SK-N-SH treated with all-trans-retinoic acid at 6 μM for 48 hours (cell line): Measurements from ENCODE around the gene SAP30L.

Source experiments
- ATAC-seq: fragments of 200-7000 bp; cut with Tn5 transposase; 3 replicates; pipeline ENCODE4 v1.9.1; 2020; ENCODE audit warnings: mild to moderate bottlenecking, moderate library complexity
- ARNTL ChIP-seq: fragments of 450-650 bp; formaldehyde crosslinking; IDR thresholded peaks from 2 replicates; pipeline ENCODE4 v1.5.0; 2020; ENCODE audit warnings: low read depth, mild to moderate bottlenecking, moderate library complexity, borderline replicate concordance
- ESRRG ChIP-seq: fragments of 250-450 bp; sonication (Bioruptor Pico); IDR thresholded peaks from 2 replicates; pipeline ENCODE4 v1.6.1; 2021; ENCODE audit warnings: mild to moderate bottlenecking
- GLIS3 ChIP-seq: fragments of 250-450 bp; sonication (Bioruptor Pico); IDR thresholded peaks from 2 replicates; pipeline ENCODE4 v1.5.0; 2020; ENCODE audit warnings: mild to moderate bottlenecking, moderate library complexity
- OSR1 ChIP-seq: fragments of 250-450 bp; sonication (Bioruptor Pico); IDR thresholded peaks from 2 replicates; pipeline ENCODE4 v1.8.0; 2022; ENCODE audit warnings: moderate library complexity, mild to moderate bottlenecking, inconsistent platforms
- PPARA ChIP-seq: fragments of 250-450 bp; sonication (Bioruptor Pico); IDR thresholded peaks from 2 replicates; pipeline ENCODE4 v1.5.0; 2020; ENCODE audit warnings: mild to moderate bottlenecking, borderline replicate concordance
- RARB ChIP-seq: fragments of 250-450 bp; sonication (Bioruptor Pico); IDR thresholded peaks from 2 replicates; pipeline ENCODE4 v1.8.0; 2021; ENCODE audit warnings: mild to moderate bottlenecking, moderate library complexity
- SNAI2 ChIP-seq: fragments of 250-450 bp; sonication (Bioruptor Pico); IDR thresholded peaks from 2 replicates; pipeline ENCODE4 v1.5.0; 2020; ENCODE audit warnings: mild to moderate bottlenecking, moderate library complexity
- TOX ChIP-seq: fragments of 250-450 bp; sonication (Bioruptor Pico); IDR thresholded peaks from 2 replicates; pipeline ENCODE4 v1.8.0; 2021; ENCODE audit warnings: mild to moderate bottlenecking, moderate library complexity, borderline replicate concordance
- ZC3H10 ChIP-seq: fragments of 250-450 bp; sonication (Bioruptor Pico); IDR thresholded peaks from 2 replicates; pipeline ENCODE4 v1.5.1; 2021; ENCODE audit warnings: mild to moderate bottlenecking, moderate library complexity
- ZFP3 ChIP-seq: fragments of 250-450 bp; sonication (Bioruptor Pico); IDR thresholded peaks from 2 replicates; pipeline ENCODE4 v1.5.0; 2020; ENCODE audit warnings: mild to moderate bottlenecking, moderate library complexity
- ZFP30 ChIP-seq: fragments of 450-650 bp; formaldehyde crosslinking; IDR thresholded peaks from 2 replicates; pipeline ENCODE4 v1.5.0; 2022; ENCODE audit warnings: mild to moderate bottlenecking, moderate library complexity
- ZNF565 ChIP-seq: fragments of 450-650 bp; formaldehyde crosslinking; conservative IDR thresholded peaks from 2 replicates; pipeline ENCODE4 v1.5.0; 2020; ENCODE audit warnings: low read depth, mild to moderate bottlenecking, moderate library complexity
- ZNF70 ChIP-seq: fragments of 450-650 bp; formaldehyde crosslinking; IDR thresholded peaks from 2 replicates; pipeline ENCODE4 v1.5.0; 2020; ENCODE audit warnings: mild to moderate bottlenecking, moderate library complexity
- TF ChIP-seq, protein P1 (sequence below): fragments of 250-450 bp; sonication (Bioruptor Pico); IDR thresholded peaks from 2 replicates; pipeline ENCODE4 v1.5.1; 2021; ENCODE audit warnings: mild to moderate bottlenecking, moderate library complexity
- TF ChIP-seq, protein P2 (sequence below): fragments of 250-450 bp; sonication (Bioruptor Pico); IDR thresholded peaks from 2 replicates; pipeline ENCODE4 v1.5.0; 2020; ENCODE audit warnings: mild to moderate bottlenecking, moderate library complexity
- TF ChIP-seq, protein P3 (sequence below): fragments of 250-450 bp; sonication (Bioruptor Pico); IDR thresholded peaks from 2 replicates; pipeline ENCODE4 v1.5.1; 2020; ENCODE audit warnings: low read depth, mild to moderate bottlenecking, moderate library complexity
- TF ChIP-seq, protein P4 (sequence below): fragments of 250-450 bp; sonication (Bioruptor Pico); IDR thresholded peaks from 2 replicates; pipeline ENCODE4 v1.8.0; 2020; ENCODE audit warnings: mild to moderate bottlenecking, moderate library complexity, borderline replicate concordance

SAP30L gene

DNA sequence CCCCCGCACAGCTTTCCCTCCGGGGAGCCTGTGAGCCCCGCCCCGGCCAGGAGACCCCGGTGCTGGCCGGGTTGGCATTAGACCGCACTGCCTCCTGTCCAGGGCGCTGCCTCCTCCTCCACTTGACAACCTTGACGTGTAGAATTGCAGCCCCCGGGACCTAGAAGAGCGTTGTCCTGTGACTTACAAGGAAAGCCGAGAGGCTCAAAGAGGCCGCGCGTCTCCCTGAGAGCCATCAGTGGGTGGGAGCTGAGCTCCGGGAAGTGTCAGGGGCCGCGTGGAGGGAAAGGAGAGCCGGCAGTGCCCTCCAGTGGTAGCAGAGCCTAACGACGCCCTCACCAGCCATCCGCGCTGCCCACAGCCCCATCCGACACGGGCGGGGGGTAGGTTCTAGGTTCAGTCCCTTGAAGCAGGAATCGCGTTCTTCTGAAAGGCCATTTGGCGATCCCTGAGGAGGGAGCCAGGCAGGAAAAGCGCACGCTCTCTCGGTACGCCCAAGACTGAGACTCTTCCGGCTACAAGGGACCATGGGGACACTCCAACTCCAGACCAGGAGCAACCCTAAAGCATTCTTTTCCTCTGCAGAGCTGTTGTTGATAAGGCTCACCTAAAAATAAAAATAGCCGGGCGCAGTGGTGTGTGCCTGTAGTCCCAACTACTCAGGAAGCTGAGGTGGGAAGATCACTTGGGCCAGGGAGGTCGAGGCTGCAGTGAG, 40.6 kb upstream of the SAP30L start (continued):
- TF ChIP-seq, protein P1, sequence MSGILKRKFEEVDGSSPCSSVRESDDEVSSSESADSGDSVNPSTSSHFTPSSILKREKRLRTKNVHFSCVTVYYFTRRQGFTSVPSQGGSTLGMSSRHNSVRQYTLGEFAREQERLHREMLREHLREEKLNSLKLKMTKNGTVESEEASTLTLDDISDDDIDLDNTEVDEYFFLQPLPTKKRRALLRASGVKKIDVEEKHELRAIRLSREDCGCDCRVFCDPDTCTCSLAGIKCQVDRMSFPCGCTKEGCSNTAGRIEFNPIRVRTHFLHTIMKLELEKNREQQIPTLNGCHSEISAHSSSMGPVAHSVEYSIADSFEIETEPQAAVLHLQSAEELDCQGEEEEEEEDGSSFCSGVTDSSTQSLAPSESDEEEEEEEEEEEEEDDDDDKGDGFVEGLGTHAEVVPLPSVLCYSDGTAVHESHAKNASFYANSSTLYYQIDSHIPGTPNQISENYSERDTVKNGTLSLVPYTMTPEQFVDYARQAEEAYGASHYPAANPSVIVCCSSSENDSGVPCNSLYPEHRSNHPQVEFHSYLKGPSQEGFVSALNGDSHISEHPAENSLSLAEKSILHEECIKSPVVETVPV = no peak
- no peak for TF ChIP-seq ZNF565 (CRISPR knock-in tag)
- no peak for TF ChIP-seq TOX
- TF ChIP-seq, all 23 proteins: peak for 0

DNA sequence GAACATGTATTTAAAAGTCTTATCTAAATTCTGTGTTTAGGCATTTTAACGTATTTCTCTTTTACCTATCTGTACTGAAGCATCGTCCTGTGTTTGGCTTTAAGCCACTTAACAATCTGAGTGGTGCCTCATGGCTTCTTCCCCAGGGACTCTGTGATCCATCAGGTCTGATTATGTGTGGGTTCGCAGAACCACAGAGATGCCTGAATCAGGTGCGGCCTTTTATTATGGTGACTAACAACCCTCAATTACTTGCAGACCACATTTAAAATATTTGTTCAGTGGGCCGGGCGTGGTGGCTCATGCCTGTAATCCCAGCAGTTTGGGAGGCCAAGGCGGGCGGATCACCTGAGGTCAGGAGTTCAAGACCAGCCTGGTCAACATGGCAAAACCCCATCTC, 39.6 kb upstream of the SAP30L start:
- TF ChIP-seq, protein P1 = no peak
- TF ChIP-seq SNAI2 (no peak), ZFP30 (no peak), ESRRG (no peak), ZC3H10 (CRISPR knock-in tag) (no peak), ZFP3 (no peak), ARNTL (no peak), RARB (CRISPR knock-in tag) (no peak), GLIS3 (CRISPR knock-in tag) (no peak), TOX (no peak), ZNF70 (no peak), ZNF565 (CRISPR knock-in tag) (no peak), PPARA (CRISPR knock-in tag) (no peak)
- TF ChIP-seq, protein P2, sequence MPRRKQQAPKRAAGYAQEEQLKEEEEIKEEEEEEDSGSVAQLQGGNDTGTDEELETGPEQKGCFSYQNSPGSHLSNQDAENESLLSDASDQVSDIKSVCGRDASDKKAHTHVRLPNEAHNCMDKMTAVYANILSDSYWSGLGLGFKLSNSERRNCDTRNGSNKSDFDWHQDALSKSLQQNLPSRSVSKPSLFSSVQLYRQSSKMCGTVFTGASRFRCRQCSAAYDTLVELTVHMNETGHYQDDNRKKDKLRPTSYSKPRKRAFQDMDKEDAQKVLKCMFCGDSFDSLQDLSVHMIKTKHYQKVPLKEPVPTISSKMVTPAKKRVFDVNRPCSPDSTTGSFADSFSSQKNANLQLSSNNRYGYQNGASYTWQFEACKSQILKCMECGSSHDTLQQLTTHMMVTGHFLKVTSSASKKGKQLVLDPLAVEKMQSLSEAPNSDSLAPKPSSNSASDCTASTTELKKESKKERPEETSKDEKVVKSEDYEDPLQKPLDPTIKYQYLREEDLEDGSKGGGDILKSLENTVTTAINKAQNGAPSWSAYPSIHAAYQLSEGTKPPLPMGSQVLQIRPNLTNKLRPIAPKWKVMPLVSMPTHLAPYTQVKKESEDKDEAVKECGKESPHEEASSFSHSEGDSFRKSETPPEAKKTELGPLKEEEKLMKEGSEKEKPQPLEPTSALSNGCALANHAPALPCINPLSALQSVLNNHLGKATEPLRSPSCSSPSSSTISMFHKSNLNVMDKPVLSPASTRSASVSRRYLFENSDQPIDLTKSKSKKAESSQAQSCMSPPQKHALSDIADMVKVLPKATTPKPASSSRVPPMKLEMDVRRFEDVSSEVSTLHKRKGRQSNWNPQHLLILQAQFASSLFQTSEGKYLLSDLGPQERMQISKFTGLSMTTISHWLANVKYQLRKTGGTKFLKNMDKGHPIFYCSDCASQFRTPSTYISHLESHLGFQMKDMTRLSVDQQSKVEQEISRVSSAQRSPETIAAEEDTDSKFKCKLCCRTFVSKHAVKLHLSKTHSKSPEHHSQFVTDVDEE = no peak
- ATAC-seq = no peak

DNA sequence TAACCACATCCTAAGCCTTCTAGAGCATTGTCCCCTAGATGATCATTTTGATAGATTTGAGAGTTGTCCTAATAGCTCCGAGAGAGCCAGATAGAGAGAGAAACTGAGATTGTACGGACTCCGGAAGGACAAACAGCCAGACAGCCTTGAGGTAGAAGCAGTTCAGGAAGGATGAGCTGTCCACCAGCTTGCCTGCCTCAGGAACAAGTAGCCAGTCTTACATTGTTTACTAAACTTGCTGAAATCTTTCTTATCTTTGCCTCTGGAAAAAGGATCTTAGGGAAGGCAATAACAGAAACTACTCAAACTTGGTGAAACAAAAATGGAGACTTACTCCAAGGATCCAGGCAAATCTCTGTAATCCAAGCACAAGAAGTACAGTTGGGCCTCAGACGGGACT, 39.0 kb upstream of the SAP30L start:
- ATAC-seq = no peak
- TF ChIP-seq, protein P3, sequence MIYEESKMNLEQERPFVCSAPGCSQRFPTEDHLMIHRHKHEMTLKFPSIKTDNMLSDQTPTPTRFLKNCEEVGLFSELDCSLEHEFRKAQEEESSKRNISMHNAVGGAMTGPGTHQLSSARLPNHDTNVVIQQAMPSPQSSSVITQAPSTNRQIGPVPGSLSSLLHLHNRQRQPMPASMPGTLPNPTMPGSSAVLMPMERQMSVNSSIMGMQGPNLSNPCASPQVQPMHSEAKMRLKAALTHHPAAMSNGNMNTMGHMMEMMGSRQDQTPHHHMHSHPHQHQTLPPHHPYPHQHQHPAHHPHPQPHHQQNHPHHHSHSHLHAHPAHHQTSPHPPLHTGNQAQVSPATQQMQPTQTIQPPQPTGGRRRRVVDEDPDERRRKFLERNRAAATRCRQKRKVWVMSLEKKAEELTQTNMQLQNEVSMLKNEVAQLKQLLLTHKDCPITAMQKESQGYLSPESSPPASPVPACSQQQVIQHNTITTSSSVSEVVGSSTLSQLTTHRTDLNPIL (CRISPR knock-in tag) = no peak
- TF ChIP-seq, protein P2 = no peak
- TF ChIP-seq ESRRG (no peak), ZFP30 (no peak), OSR1 (no peak)
- TF ChIP-seq, protein P4, sequence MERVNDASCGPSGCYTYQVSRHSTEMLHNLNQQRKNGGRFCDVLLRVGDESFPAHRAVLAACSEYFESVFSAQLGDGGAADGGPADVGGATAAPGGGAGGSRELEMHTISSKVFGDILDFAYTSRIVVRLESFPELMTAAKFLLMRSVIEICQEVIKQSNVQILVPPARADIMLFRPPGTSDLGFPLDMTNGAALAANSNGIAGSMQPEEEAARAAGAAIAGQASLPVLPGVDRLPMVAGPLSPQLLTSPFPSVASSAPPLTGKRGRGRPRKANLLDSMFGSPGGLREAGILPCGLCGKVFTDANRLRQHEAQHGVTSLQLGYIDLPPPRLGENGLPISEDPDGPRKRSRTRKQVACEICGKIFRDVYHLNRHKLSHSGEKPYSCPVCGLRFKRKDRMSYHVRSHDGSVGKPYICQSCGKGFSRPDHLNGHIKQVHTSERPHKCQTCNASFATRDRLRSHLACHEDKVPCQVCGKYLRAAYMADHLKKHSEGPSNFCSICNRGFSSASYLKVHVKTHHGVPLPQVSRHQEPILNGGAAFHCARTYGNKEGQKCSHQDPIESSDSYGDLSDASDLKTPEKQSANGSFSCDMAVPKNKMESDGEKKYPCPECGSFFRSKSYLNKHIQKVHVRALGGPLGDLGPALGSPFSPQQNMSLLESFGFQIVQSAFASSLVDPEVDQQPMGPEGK = no peak
